HT-29 (cell line): ENCODE results near the gene ARHGAP6. TPM values are rescaled to one million over a fixed set of nuclear protein-coding genes. Genes with fewer than 3 reads are reported as not detected.
A peak's percentile ranks its signal among the peaks of the same experiment; 100 is the strongest.

Experiments used
- DNase-seq: peaks from one replicate; pipeline ENCODE4 v3.0.0-alpha.2; 2015; ENCODE audit warnings: low spot score
- total RNA-seq: library from RNA; depleted of rRNA; stranded (reverse); fragments of >200 nt; shearing (Covaris generic); gene quantifications from 2 replicates; pipeline ENCODE4 v1.2.3, GENCODE V29; 2014

Gene ARHGAP6
- total RNA-seq, 1 experiment from 2014 or later = not detected

DNA sequence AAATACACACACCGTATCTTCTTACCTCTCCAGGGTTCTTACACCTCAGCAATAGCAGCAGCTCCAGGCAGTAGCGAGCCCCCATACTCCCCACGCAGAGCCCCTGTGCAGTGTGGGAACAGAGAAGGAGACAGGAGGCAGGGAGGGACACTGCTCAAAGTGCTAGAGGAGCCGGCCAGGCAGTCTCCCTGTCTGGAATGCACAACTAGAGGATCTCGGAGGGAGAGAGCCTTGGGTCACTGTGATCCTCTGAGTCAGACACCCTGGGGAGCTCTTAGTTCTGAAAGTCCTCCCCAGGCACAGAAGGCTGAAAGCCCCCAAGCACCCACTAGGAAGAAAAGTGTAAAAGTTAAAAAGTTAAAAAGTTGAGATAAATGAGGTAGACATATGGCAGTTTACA lies 356.5 kb downstream of the ARHGAP6 start:
- no peak for DNase-seq

DNA sequence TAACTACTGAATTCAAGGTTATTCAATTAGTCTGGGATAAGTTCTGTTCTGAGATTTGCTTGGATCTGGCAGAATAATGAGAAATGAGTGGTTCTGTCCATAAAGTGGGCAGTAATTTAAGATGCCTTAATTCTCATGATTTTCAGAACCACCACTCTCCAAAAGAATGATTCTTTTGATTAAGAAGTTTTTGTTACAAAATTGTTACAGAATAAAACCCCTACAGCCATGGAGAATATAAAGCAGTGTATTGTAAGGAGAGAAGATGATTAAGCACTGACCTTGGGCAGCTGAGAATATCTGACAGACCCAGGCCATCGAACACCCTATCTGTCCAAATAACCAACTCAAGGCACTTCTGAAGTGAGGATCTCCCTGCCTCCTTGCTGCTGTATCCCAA lies 360.1 kb downstream of the ARHGAP6 start:
- no peak for DNase-seq

DNA sequence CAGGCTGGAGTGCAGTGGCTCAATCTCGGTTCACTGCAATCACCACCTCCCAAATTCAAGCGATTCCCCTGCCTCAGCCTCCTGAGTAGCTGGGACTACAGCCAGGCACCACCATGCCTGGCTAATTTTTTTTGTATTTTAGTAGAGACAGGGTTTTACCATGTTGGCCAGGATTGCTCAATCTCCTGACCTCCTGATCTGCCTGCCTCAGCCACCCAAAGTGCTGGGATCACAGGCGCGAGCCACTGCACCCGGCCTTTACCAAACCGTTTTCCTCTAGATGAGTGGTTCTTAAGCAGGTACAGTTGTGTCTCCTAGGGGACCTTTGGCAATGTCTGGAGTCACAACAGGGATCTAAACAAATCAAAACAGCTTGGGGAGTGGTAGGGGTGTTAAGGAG lies 360.9 kb downstream of the ARHGAP6 start:
- no peak for DNase-seq

DNA sequence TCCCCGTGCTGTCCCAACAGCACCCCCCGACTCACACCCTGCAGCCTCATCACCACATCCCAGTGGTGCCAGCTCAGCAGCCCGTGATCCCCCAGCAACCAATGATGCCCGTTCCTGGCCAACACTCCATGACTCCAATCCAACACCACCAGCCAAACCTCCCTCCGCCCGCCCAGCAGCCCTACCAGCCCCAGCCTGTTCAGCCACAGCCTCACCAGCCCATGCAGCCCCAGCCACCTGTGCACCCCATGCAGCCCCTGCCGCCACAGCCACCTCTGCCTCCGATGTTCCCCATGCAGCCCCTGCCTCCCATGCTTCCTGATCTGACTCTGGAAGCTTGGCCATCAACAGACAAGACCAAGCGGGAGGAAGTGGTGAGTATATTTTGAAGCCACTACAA lies 367.1 kb downstream of the ARHGAP6 start:
- no peak for DNase-seq

DNA sequence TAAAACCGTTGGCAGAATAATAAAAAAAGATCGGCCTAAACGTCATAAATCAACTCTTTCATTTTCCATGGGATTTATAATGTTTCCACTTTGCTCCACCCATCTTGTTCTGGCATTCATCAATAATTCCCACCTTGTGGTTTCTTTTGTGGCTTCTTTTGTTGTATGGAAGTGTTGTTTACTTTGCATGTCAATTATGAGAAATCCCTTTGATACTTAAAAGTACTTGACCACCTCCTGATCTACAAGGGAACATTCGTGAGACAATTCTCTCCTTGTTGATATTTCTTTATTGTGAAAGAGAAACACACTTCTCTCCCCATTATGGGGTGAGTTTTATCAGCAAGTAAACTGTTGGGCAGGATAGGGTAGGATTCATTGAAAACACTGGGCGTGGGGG lies 369.7 kb downstream of the ARHGAP6 start:
- DNase-seq = peak; percentile 49

DNA sequence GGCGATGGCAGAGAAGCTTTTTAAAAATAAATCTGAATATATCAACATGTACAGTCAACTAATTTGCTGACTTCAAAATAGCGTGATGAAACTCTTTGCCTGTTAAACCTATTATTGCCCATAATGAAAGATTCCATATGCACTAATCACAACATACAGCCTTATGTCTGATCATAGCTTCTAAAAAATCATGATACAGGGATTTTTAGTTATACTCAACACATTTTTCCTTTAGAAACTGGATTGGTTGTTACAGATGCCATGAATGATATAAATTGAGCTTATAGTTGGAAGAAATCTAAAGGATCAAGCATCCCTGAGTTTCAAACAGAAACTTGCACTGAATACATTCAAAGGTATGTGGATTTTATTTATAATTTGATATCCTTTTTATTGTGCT lies 372.6 kb downstream of the ARHGAP6 start, which contains the start of gene AMELX:
Gene AMELX, plus strand, starts transcription at position 301 of the 400 bp plus-strand sequence. CDS start 1,376 bp downstream, outside the sequence.
- no peak for DNase-seq

DNA sequence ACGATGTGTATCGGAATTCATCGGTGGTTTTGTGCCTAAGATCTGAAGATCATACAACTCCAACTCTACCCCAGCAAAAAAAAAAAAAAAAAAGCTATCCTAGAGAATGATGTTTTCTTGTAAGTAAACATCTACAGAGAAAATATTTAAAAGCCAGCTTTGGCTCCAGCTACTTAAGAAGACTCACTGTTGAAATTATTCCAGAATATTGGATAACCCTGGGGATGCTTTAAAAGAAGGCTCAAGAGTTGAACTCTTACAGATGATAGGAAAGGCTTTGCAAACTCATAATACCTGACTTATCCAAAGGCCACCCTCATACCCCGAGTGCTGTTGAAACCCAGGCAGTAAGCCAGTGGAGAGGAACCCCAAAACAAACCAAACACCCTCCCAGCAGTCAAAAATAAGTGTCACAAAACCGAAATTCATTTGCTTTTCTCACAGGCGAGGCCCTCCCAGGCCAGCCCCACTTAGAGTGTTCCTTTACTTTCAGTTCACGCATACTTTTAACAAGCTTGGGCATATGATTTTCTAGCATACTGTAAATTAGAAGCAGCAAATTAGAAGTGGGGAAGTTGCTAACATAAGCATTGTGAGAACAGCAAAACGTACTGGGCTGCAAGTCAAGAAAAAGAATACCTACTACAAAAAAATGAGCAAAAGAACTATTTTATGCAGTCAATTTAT lies 375.2 kb downstream of the ARHGAP6 start:
- DNase-seq = no peak

DNA sequence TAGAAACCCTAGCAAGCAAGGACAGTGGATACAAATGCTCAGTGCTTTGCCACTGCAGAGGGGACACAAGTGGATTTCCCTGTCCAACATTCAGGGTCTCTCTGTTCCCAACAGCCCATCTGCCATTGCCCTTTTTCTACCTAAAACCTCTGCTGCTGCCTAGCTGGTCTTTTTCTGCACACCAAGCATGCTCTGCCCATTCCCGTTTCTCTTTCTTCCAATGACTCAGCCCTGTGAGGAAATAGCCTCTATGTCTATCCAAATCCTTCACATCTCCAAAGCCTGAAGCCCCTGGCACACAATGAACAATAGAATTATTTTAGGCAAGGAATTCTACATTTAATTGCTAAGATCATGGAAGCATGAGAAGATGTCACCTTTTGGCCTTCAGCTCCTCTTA lies 378.2 kb downstream of the ARHGAP6 start:
- no peak for DNase-seq

DNA sequence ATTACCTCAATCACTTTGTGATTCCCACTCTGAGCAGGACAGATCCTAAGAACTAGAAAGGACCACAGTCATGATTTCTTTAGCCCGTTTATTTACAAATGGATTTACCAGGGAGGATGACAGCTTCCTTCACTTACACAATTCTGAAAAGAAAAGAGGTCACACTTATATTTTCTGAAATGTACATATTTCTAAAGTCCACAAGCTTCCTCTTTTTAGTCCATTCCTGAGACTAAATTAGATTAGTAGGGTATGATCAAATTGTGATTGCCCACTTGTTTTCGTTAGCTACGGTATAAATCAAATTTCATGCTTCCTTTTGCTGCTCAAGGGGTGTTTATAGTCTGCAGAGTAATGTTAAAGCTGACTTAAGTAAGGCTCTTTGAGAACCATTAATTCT lies 380.1 kb downstream of the ARHGAP6 start:
- no peak for DNase-seq

DNA sequence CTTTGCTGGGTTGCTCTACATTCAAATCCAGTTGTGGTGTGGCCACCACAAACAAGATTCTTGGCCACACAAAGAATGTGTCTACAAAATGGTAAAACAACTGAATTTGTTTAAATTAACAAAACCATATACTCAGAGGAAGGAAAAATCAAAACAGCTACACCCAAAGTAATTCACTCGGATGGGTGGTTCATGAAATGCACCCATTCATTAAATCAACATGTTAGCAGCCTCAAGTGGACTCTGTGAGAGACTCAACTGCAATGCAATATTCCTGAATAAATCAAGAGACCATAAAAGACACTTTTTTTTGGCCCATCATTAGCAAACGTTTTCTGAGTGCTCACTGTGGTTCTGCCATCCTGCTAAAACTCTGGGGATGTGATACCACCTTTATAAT lies 383.7 kb downstream of the ARHGAP6 start:
- DNase-seq = no peak

DNA sequence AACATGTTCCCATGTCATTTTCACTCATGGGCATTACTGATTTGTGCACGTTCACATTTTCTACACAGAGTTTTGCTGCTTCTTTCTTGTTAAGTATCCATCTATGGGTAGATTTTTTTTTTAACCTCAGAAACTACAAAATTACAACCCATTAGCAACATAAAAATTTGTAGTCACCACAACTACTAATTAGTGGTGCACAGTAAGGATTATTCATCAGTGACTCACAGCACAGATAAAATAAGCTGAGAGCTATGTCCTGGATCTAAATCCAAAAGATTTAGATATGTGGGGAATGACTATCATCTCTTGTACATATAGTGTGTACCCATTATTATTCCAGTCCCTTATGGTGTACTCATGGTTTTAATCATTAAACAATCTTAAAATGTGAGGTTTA lies 392.2 kb downstream of the ARHGAP6 start:
- DNase-seq = no peak

DNA sequence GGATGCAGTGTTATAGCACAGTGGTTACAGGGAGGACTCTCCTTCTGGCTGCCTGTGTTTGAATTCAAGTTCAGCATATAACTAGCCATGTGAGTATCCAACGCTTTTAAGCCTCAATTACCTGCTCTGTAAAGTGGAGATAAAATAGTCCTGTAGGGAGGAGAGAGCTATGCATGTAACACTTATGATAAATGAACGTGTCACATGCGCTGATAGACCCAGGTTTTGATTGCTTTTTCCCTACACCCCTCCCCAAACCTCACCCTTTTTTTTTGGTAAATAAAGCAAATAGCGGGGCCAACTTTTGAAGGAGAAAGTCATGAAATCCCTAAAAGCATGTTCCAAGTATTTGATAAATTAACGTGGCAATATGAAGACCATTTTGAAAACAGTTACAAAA lies 392.9 kb downstream of the ARHGAP6 start:
- DNase-seq = no peak

DNA sequence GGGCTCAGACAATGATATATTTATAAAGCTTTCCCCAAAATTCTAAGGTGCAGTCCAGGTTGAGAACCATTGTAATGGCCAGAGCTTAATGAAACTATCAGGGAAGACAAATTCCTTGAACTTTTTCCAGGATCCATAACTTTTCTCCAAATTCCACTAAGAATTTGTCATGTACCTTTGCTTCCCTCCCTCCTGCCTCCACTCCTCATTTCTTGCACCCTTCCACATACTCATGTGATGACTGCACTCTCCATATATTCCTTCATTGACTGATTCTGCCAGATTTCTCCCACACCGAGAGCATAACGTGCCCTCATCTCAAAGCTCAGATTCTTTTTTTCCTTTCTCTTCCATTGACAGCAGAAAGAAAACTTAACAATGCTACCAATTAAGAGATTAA lies 393.4 kb downstream of the ARHGAP6 start:
- no peak for DNase-seq

DNA sequence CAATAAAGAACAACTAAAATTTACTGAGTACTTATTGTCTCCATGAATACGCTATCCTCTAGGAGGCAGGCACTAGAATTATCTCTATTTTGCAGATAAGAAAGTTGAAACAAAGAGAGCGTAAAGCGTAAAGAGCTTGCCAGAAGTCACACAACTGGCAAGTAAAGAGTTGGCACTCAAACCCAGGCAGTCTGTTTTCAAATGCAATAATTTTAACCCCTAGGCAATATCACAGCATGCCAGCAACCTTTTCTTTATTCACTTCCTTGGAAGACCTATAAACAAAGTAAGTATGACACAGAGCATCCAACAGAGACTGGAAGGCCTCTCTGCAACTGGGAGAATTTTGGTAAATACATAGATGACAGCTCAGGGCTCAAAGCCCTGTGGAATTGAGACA lies 395.7 kb downstream of the ARHGAP6 start:
- no peak for DNase-seq

DNA sequence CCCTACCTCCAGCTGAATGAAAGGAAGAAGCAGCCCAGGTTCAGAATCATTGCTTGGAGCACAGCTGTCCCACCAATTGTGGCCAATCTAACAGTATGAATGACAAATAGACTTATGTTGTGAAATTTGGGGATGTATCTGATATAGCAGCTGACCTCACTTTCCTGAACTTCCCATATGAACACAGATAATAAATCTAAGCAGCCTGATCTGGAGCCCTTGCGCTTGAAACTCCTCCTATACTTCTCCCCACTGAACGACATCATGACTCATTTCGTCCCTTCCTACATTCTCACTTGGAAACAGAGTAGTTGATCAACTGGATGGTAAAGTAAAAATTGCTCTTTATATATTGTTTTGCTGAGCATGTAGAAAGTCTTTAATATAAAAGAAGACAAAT lies 396.7 kb downstream of the ARHGAP6 start:
- no peak for DNase-seq

DNA sequence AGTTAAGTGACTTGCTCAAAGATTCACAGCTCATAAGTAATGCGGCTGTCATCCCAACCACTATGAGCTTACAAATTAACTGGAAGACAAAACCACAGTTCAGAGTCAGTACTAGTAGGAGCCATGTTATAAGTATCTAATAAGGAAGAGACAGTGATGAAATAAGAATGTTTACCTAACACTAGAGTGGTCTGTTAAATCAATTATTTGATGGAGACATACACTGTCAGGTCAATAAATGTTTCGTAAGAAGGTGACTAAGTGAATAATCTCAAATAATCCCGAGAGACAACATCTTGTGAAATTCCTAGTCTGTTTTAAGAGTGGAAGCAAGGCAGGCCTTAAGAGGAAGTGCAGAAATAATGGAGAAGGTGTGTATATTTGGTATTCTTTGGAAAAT lies 398.3 kb downstream of the ARHGAP6 start:
- DNase-seq = peak; percentile 32

DNA sequence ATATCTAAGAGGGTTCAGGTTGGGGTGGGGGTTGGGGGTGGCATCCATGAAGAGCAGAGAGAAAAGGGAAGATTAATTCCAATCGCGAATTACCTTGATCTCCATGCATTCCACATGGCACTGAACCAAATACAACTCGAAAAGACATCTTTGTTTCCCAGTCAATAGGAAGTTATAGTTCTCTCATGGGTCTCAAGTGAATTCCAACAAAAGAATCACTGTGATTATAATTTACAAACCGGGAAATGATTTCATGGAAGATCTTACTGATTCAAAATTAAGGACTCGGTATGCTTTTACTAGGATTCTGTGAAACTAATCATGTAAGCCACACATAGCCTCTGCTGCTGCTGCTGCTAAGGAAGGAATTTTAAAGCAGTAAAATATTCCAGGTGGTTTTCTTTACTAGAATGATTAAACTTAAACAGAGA lies 399.1 kb downstream of the ARHGAP6 start:
- DNase-seq = no peak

DNA sequence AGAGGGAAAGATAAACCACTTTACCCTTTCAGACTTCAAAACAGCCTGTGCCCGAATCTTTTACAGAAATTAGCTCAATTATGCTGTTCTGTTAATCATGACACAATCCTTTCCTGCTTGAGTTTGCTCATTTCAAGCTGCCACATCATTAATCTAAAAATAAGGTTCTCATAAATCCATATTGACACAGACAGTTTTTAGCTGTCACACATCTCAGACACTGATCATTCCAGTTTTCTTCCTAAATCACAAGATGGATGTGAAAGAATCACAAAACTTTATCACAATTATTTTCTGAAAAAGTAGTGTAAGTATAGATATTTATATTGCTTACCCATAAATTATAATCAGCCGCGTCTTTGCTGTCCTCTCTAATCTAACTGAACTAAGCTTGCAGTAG lies 400.4 kb downstream of the ARHGAP6 start:
- DNase-seq = no peak

DNA sequence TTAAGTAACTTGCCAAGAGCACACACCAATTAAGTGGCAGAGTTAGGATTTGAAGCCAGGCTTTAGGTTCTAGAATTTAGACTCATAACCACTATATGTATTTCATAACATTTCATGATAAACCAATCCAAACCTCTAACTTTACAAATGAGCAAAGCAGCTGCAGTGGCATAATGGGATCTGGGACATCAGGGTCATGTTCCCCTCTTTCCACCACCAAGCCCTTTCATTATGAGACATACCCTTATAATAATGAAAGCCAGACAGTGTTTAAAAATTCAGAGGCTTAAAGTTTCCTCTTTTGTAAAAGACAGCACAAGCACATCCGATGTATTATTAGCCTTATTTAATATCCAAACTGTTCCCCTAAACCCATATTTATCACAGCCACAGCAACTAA lies 400.8 kb downstream of the ARHGAP6 start:
- DNase-seq = no peak

DNA sequence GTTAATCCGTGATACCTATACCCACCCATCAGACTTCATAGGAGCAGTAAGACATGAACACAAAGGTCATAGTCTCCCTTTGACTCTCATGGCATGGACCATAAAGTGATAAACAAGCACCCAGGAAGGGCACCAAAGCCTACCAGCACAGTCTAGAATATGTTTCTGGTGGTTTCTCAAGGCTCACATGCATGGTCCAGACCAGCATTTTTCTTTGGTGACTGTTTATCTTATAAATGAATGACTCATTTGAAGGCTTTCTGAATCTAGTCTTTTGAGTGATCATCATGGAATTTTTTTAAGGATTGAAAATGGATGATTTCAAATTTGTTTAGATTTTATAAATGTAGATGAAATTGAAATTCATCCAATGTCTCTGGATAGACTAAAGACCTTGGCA lies 404.5 kb downstream of the ARHGAP6 start:
- DNase-seq = no peak

DNA sequence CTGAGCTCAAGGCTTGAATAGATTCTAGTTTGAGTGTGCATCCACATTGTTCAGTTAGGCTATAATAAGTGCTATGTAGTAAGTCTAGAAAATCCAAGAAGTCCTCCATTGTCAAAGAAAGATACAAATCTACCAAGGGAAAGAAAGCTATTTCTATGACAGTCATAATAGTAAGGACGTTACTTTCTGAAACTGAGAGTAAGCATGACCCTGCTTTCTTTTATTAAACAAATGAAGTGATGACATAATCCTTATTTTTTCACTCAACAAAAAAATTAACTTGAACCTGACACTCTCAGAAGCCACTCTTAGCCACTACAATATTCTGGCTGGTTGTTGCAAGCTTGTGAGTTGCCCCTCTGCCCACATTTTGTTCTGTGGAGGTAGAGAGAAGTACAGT lies 406.3 kb downstream of the ARHGAP6 start:
- DNase-seq = no peak

DNA sequence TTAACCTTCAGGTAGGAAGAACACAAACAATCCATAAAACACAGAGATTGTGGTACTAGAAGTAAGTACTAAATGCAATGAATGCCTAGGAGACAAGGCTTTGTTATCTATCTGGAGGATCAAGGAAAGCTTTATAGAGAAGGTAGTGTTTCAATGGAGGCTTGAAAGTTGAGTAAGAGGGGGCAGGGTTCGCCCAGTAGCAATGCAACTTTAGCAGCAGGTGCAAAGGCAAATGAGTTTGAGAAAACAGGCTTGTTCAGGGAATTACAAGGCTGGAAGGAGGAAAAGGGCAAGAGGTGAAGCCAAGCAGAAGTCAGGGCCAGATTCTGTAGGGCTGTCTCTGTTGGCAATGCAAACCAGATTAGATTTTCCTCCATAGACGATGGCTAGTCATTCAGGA lies 408.0 kb downstream of the ARHGAP6 start:
- no peak for DNase-seq

DNA sequence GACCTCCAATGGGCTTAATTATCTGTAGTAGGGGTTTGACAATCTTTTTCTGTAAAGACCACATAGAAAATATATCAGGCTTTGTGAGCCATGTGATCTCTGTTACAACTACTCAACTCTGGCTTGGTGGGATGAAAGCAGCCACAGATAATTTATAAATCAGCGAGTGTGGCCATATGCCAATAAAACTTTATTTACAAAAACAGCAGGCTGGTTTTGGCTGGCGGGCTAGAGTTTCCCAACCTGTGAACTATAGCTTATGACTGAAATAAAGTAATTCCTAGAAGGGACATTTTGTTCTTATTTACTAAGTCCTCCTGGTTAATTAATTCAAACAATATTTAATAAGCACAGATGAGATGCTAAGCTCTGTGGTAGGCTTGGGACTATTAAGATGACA lies 408.4 kb downstream of the ARHGAP6 start:
- no peak for DNase-seq
